Measurements from ENCODE around the gene PKLR.
"Not testable (repeated sequence)": the region's sequence is repeated elsewhere in the genome, so short reads cannot be mapped to it uniquely, and the experiment has no call there.

The PKLR gene

GRCh38 chr1:155253208-155253607, 48.0 kb downstream of the PKLR start:
- Histone ChIP-seq H3K27me3 (peaks cover 6% of the 10 kb centered on the region), H3K27ac (no peak overlapping the region), H3K36me3 (no peaks in the 10 kb centered on the region), H3K4me3 (ENCODE audit: low read depth in 1 of 2, low read length in 1 of 2) (no peak overlapping the region), H3K9me3 (no peaks in the 10 kb centered on the region), H3K4me1 (ENCODE audit: control insufficient read depth in 1 of 2, insufficient read depth in 1 of 2, low read depth in 1 of 2, low read length in 1 of 2) (peaks cover 25 to 29% of the 10 kb centered on the region in 2 experiments)
- TF ChIP-seq CTCF (IDR thresholded peaks at IDR 0.05) = no peak

GRCh38 chr1:155251566-155251965, 49.7 kb downstream of the PKLR start:
- Histone ChIP-seq H3K9me3 (no peaks in the 10 kb centered on the region), H3K4me1 (ENCODE audit: control insufficient read depth in 1 of 2, insufficient read depth in 1 of 2, low read depth in 1 of 2, low read length in 1 of 2) (peaks cover 25 to 29% of the 10 kb centered on the region in 2 experiments), H3K27me3 (peaks cover 6% of the 10 kb centered on the region), H3K36me3 (no peaks in the 10 kb centered on the region), H3K27ac (peak overlapping the region; percentile 33), H3K4me3 (ENCODE audit: low read depth in 1 of 2, low read length in 1 of 2) (no peak overlapping the region)
- no peak for TF ChIP-seq CTCF (IDR thresholded peaks at IDR 0.05)

GRCh38 chr1:155250633-155251449, 50.4 kb downstream of the PKLR start:
- peak overlapping the region; percentile 33 for H3K27ac ChIP-seq
- peak; percentile 100 for TF ChIP-seq CTCF (IDR thresholded peaks at IDR 0.05)
- H3K27me3 ChIP-seq = peaks cover 6% of the 10 kb centered on the region
- H3K4me3 ChIP-seq (ENCODE audit: low read depth in 1 of 2, low read length in 1 of 2) = peak overlapping the region; percentile 64 to 69
- no peaks in the 10 kb centered on the region for H3K36me3 ChIP-seq
- no peaks in the 10 kb centered on the region for H3K9me3 ChIP-seq
- H3K4me1 ChIP-seq (ENCODE audit: control insufficient read depth in 1 of 2, insufficient read depth in 1 of 2, low read depth in 1 of 2, low read length in 1 of 2) = peaks cover 24 to 27% of the 10 kb centered on the region in 2 experiments

GRCh38 chr1:155250246-155250632, 51.0 kb downstream of the PKLR start:
- peaks cover 21 to 24% of the 10 kb centered on the region in 2 experiments for H3K4me1 ChIP-seq (ENCODE audit: control insufficient read depth in 1 of 2, insufficient read depth in 1 of 2, low read depth in 1 of 2, low read length in 1 of 2)
- no peaks in the 10 kb centered on the region for H3K9me3 ChIP-seq
- H3K36me3 ChIP-seq = no peaks in the 10 kb centered on the region
- peak overlapping the region; percentile 33 for H3K27ac ChIP-seq
- peak overlapping the region; percentile 64 to 69 for H3K4me3 ChIP-seq (ENCODE audit: low read depth in 1 of 2, low read length in 1 of 2)
- TF ChIP-seq CTCF (IDR thresholded peaks at IDR 0.05) = no peak
- H3K27me3 ChIP-seq = peaks cover 6% of the 10 kb centered on the region

- peaks cover 33 to 34% of the 10 kb centered on the region in 2 experiments for H3K4me1 ChIP-seq (ENCODE audit: control insufficient read depth in 1 of 2, insufficient read depth in 1 of 2, low read depth in 1 of 2, low read length in 1 of 2)
- H3K9me3 ChIP-seq = no peaks in the 10 kb centered on the region
- H3K4me3 ChIP-seq (ENCODE audit: low read depth in 1 of 2, low read length in 1 of 2) = no peak overlapping the region
- no peaks in the 10 kb centered on the region for H3K36me3 ChIP-seq
- no peak overlapping the region for H3K27ac ChIP-seq
- no peaks in the 10 kb centered on the region for H3K27me3 ChIP-seq
- TF ChIP-seq CTCF (IDR thresholded peaks at IDR 0.05) = no peak
Measured at GRCh38 chr1:155247667-155248553, 53.3 kb downstream of the PKLR start.

GRCh38 chr1:155246796-155247195, 54.4 kb downstream of the PKLR start:
- H3K4me3 ChIP-seq (ENCODE audit: low read depth in 1 of 2, low read length in 1 of 2); H3K27me3 ChIP-seq; H3K27ac ChIP-seq; H3K9me3 ChIP-seq; H3K36me3 ChIP-seq: not testable (repeated sequence)
- H3K4me1 ChIP-seq (ENCODE audit: control insufficient read depth in 1 of 2, insufficient read depth in 1 of 2, low read depth in 1 of 2, low read length in 1 of 2) = peaks cover 44 to 45% of the 10 kb centered on the region in 2 experiments

Measured in neutrophil (primary cell).